IMR-90 (cell line): ENCODE data around the gene IL23R. TPM values are rescaled to one million over a fixed set of nuclear protein-coding genes. Genes with fewer than 3 reads are reported as not detected.
A peak's percentile ranks its signal among the peaks of the same experiment; 100 is the strongest.

Source experiments
- ATAC-seq: fragments of 200-7000 bp; cut with Tn5 transposase; 2 replicates; pipeline ENCODE4 v1.9.1; 2020; ENCODE audit warnings: low read depth, mild to moderate bottlenecking, moderate library complexity
- BruUV-seq: library from RNA; stranded (reverse); fragments of 400-500 nt; replicated peaks from 2 replicates; lab custom pipeline; 2021; lab: Mats Ljungman, UMichigan
- CTCF ChIA-PET: fragments of 300-600 bp; formaldehyde crosslinking; extraction: SDS; loops from one replicate; lab custom pipeline; 2021; ENCODE audit warnings: antibody characterized with exemption; lab: Yijun Ruan, JAX
- POLR2A ChIA-PET: fragments of 300-600 bp; sonication (Branson Sonifier 250); formaldehyde crosslinking; loops from one replicate; lab custom pipeline; 2022; ENCODE audit warnings: antibody characterized with exemption; ENCODE audit not compliant: unreplicated experiment; lab: Charles Lee
- DNase-seq: peaks from one replicate; pipeline ENCODE4 v3.0.0; 2013
- H2AFZ ChIP-seq: replicated peaks from 2 replicates; pipeline ENCODE3; 2013; ENCODE audit warnings: low read length, mild to moderate bottlenecking; ENCODE audit not compliant: poor library complexity
- H2AK5ac ChIP-seq: 2 replicates; pipeline ENCODE4 v1.6.1; 2013; ENCODE audit warnings: low read depth, low read length, inconsistent platforms
- H2AK9ac ChIP-seq: replicated peaks from 2 replicates; pipeline ENCODE3; 2013; ENCODE audit warnings: mild to moderate bottlenecking, low read depth, low read length, moderate library complexity; ENCODE audit not compliant: poor library complexity
- H2BK120ac ChIP-seq: 2 replicates; pipeline ENCODE4 v1.6.1; 2013; ENCODE audit warnings: low read depth, low read length, inconsistent platforms
- H2BK15ac ChIP-seq: 3 replicates; pipeline ENCODE4 v1.6.1; 2013; ENCODE audit warnings: low read depth, low read length, inconsistent platforms
- H2BK20ac ChIP-seq: 2 replicates; pipeline ENCODE4 v1.6.1; 2013; ENCODE audit warnings: low read depth, mild to moderate bottlenecking, inconsistent platforms, low read length, moderate library complexity
- H2BK5ac ChIP-seq: 2 replicates; pipeline ENCODE4 v1.6.1; 2013; ENCODE audit warnings: mild to moderate bottlenecking, low read depth, low read length, inconsistent platforms; ENCODE audit not compliant: poor library complexity, severe bottlenecking
- H3K14ac ChIP-seq: replicated peaks from 2 replicates; pipeline ENCODE4 v1.6.1; 2013; ENCODE audit warnings: low read depth, low read length, inconsistent platforms
- H3K18ac ChIP-seq: 2 replicates; pipeline ENCODE4 v1.6.1; 2013; ENCODE audit warnings: low read depth, low read length, control low read depth
- H3K23ac ChIP-seq: 2 replicates; pipeline ENCODE4 v1.6.1; 2013; ENCODE audit warnings: low read depth, low read length, inconsistent platforms
- H3K27ac ChIP-seq: 2 replicates; pipeline ENCODE4 v1.5.1; 2013; ENCODE audit warnings: mild to moderate bottlenecking, control low read depth, low read length; ENCODE audit not compliant: insufficient read depth
- H3K27me3 ChIP-seq: 2 replicates; pipeline ENCODE4 v1.6.1; 2013; ENCODE audit warnings: low read length; ENCODE audit not compliant: control insufficient read depth, insufficient read depth
- H3K36me3 ChIP-seq: 2 replicates; pipeline ENCODE4 v1.6.1; 2013; ENCODE audit warnings: low read length, mixed read lengths; ENCODE audit not compliant: control insufficient read depth, insufficient read depth
- H3K4ac ChIP-seq: 2 replicates; pipeline ENCODE4 v1.6.1; 2013; ENCODE audit warnings: low read depth, low read length, inconsistent platforms
- H3K4me1 ChIP-seq: 2 replicates; pipeline ENCODE4 v1.6.1; 2013; ENCODE audit warnings: low read length, mixed read lengths; ENCODE audit not compliant: control insufficient read depth, insufficient read depth
- H3K4me2 ChIP-seq: 2 replicates; pipeline ENCODE4 v1.6.1; 2013; ENCODE audit warnings: low read depth, mild to moderate bottlenecking, control low read depth, low read length, moderate library complexity
- H3K4me3 ChIP-seq: 2 replicates; pipeline ENCODE4 v1.5.1; 2013; ENCODE audit warnings: low read depth, mild to moderate bottlenecking, control low read depth, low read length, moderate library complexity; ENCODE audit not compliant: insufficient read depth
- H3K56ac ChIP-seq: 2 replicates; pipeline ENCODE4 v1.6.1; 2013; ENCODE audit warnings: low read length, inconsistent platforms; ENCODE audit not compliant: insufficient read depth; ENCODE audit errors: extremely low read depth
- H3K79me1 ChIP-seq, 2 experiments: 2 replicates each; pipeline ENCODE4 v1.6.1; 2013; ENCODE audit warnings: low read length in 2 of 2, inconsistent platforms in 1 of 2, low read depth in 1 of 2
- H3K9ac ChIP-seq: 2 replicates; pipeline ENCODE4 v1.6.1; 2013; ENCODE audit warnings: low read depth, low read length, control low read depth
- H3K9me1 ChIP-seq: 2 replicates; pipeline ENCODE4 v1.6.1; 2013; ENCODE audit warnings: low read length, inconsistent platforms; ENCODE audit not compliant: insufficient read depth
- H3K9me3 ChIP-seq: 2 replicates; pipeline ENCODE4 v1.6.1; 2013; ENCODE audit warnings: low read length; ENCODE audit not compliant: control insufficient read depth, insufficient read depth
- H4K20me1 ChIP-seq: 2 replicates; pipeline ENCODE4 v1.6.1; 2013; ENCODE audit warnings: low read length, inconsistent platforms; ENCODE audit not compliant: insufficient read depth
- H4K5ac ChIP-seq: 2 replicates; pipeline ENCODE4 v1.6.1; 2013; ENCODE audit warnings: mild to moderate bottlenecking, low read depth, low read length, control low read depth
- H4K8ac ChIP-seq, 2 experiments: 2 replicates each; pipeline ENCODE4 v1.6.1; 2013; ENCODE audit warnings: low read depth in 2 of 2, low read length in 2 of 2, control low read depth in 1 of 2, inconsistent platforms in 1 of 2
- H4K91ac ChIP-seq: 2 replicates; pipeline ENCODE4 v1.6.1; 2013; ENCODE audit warnings: low read depth, low read length, inconsistent platforms; ENCODE audit not compliant: insufficient read depth
- BHLHE40 ChIP-seq: fragments of 150-350 bp; IDR thresholded peaks from 2 replicates; pipeline ENCODE4 v1.6.1; 2016; ENCODE audit warnings: mild to moderate bottlenecking, low read depth, low read length
- FOS ChIP-seq: fragments of 150-350 bp; IDR thresholded peaks from 2 replicates; pipeline ENCODE4 v1.6.1; 2016; ENCODE audit warnings: low read depth, low read length
- WGBS, 2 experiments: methylation state at CpG; one replicate each; pipeline versions ENCODE4 v1.1.5 to v1.1.7; 2013; ENCODE audit warnings: missing lambda C conversion rate in 2 of 2; ENCODE audit not compliant: insufficient read length in 1 of 2; ENCODE audit errors: extremely low coverage in 2 of 2; 5-methylcytosine and 5-hydroxymethylcytosine counted together
- dilution Hi-C: fragments of 300-500 bp; cut with HindIII; formaldehyde crosslinking; loops from one replicate; pipeline ENCODE4 v1.14.3; 2018; ENCODE audit warnings: low sequenced_read_pairs; ENCODE audit not compliant: unreplicated experiment
- in situ Hi-C: fragments of 300-500 bp; cut with MboI; formaldehyde crosslinking; loops from 3 replicates; pipeline ENCODE4 v1.14.3; 2019; ENCODE audit warnings: low sequenced_read_pairs, inconsistent platforms, mixed read lengths
- intact Hi-C: fragments of 100-400 bp; cut with micrococcal nuclease; formaldehyde crosslinking; loops from 2 replicates; pipeline ENCODE4 v1.10.0; 2022
- polyA plus RNA-seq, 3 experiments: library from polyadenylated mRNA; depleted of rRNA; stranded (reverse); fragments of >200 nt; gene quantifications; 2 replicates each; pipeline ENCODE4 v1.2.3, GENCODE V29; 2012; ENCODE audit warnings: low replicate concordance in 1 of 3
- total RNA-seq: library from RNA; depleted of rRNA; stranded (reverse); fragments of >200 nt; gene quantifications from 2 replicates; pipeline ENCODE4 v1.2.3, GENCODE V29; 2012

Gene IL23R
- total and polyA plus RNA-seq, 2 of the 4 experiments (the other 2 are of a cell fraction) = not detected

DNA sequence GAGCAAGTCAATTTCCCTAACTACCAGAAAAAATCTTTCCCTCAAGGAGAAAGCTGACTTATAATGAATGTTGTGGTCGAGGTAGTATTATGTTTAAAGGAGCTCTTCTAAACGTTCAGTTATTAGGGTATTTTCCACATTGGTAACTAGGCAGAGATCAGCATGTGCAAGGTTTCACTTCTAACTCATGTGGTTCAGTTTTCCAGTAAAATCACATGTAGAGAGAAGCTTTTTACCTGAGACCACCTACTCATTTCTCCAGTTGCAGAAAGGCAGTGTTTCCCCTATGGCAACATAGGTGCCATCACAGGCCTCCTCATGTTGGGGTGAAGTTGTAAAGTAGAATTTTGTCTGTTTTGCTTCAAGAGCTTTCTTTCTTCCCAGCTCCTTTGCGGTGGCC lies 23.7 kb downstream of the IL23R start:
- ATAC-seq = 0 out of 2 replicates have a peak, but pooled peaks have one; percentile 24

More for the DNA sequence above, 23.7 kb downstream of the IL23R start:
- Histone ChIP-seq H3K4me1 (peaks cover 2% of the 10 kb centered on the region; the same call in 1 of the 2 replicates), H2AK9ac (no peak overlapping the region), H3K27ac (no peak overlapping the region; the same call in 1 of the 2 replicates), H3K79me1 (no peaks in the 10 kb centered on the region), H3K27me3 (peaks cover 1% of the 10 kb centered on the region; the same call in 1 of the 2 replicates), H3K18ac (no peak overlapping the region), H4K20me1 (no peaks in the 10 kb centered on the region), H2BK5ac (no peak overlapping the region), H3K9ac (no peak overlapping the region), H3K4me3 (no peak overlapping the region), H3K4me2 (no peak overlapping the region), H4K8ac (no peak overlapping the region), H3K4ac (no peak overlapping the region), H2BK120ac (no peak overlapping the region), H2AK5ac (no peak overlapping the region), H3K14ac (no peak overlapping the region), H3K36me3 (no peaks in the 10 kb centered on the region), H2BK15ac (no peak overlapping the region), H2AFZ (no peak overlapping the region), H2BK20ac (no peak overlapping the region), H3K9me1 (peaks cover 3% of the 10 kb centered on the region; the same call in 1 of the 2 replicates), H3K9me3 (no peaks in the 10 kb centered on the region), H3K56ac (no peak overlapping the region), H3K23ac (no peak overlapping the region), H4K5ac (no peak overlapping the region), H4K91ac (no peak overlapping the region)
- intact Hi-C loops = no loop called here
- ChIA-PET POLR2A (no interaction called here), CTCF (interaction anchor here (1.1 kb wide), 2 partner anchors 21 to 23 kb away, joined by 4 to 5 read pairs; no protein-coding TSS in a partner anchor)
- BruUV-seq = no TSS peak
- no CpG with 5 or more reads among the region's 3 CpGs for WGBS, 2 experiments
- DNase-seq = no peak
- in situ Hi-C loops = no loop called here
- no peak for TF ChIP-seq FOS
- TF ChIP-seq BHLHE40 = no peak
- dilution Hi-C loops = no loop called here
